ENCODE data around the gene PPP1R12B.
"Not testable (repeated sequence)": the region's sequence is repeated elsewhere in the genome, so short reads cannot be mapped to it uniquely, and the experiment has no call there.

The PPP1R12B gene

GRCh38 chr1:202553078-202553477 is 204.6 kb downstream of the PPP1R12B start:
- in situ Hi-C loops (cut with MboI; ENCODE audit: low sequenced_read_pairs) = not testable (repeated sequence)

GRCh38 chr1:202553560-202554038 is 205.1 kb downstream of the PPP1R12B start:
- in situ Hi-C loops (cut with MboI; ENCODE audit: low sequenced_read_pairs) = no loop called here

GRCh38 chr1:202554619-202555018 is 206.1 kb downstream of the PPP1R12B start:
- in situ Hi-C loops (cut with MboI; ENCODE audit: low sequenced_read_pairs) = not testable (repeated sequence)

- in situ Hi-C loops (cut with MboI; ENCODE audit: low sequenced_read_pairs) = not testable (repeated sequence)
These were observed 207.5 kb downstream of the PPP1R12B start for GRCh38 chr1:202556037-202556436.

- in situ Hi-C loops (cut with MboI; ENCODE audit: low sequenced_read_pairs) = not testable (repeated sequence)
These were observed 209.2 kb downstream of the PPP1R12B start for GRCh38 chr1:202557662-202558061.

- in situ Hi-C loops (cut with MboI; ENCODE audit: low sequenced_read_pairs) = no loop called here
These were observed 212.7 kb downstream of the PPP1R12B start for GRCh38 chr1:202561240-202561639.

- in situ Hi-C loops (cut with MboI; ENCODE audit: low sequenced_read_pairs) = no loop called here
These were observed 213.4 kb downstream of the PPP1R12B start for GRCh38 chr1:202561726-202562443.

GRCh38 chr1:202562444-202563060 is 214.1 kb downstream of the PPP1R12B start:
- in situ Hi-C loops (cut with MboI; ENCODE audit: low sequenced_read_pairs) = no loop called here

- in situ Hi-C loops (cut with MboI; ENCODE audit: low sequenced_read_pairs) = no loop called here
These were observed 215.3 kb downstream of the PPP1R12B start for GRCh38 chr1:202563818-202564217.

GRCh38 chr1:202564958-202565495 is 216.5 kb downstream of the PPP1R12B start:
- in situ Hi-C loops (cut with MboI; ENCODE audit: low sequenced_read_pairs) = no loop called here

GRCh38 chr1:202565890-202566602 is 217.5 kb downstream of the PPP1R12B start:
- in situ Hi-C loops (cut with MboI; ENCODE audit: low sequenced_read_pairs) = no loop called here

- in situ Hi-C loops (cut with MboI; ENCODE audit: low sequenced_read_pairs) = no loop called here
These were observed 219.2 kb downstream of the PPP1R12B start for GRCh38 chr1:202567738-202568137.

GRCh38 chr1:202568410-202568809 is 219.9 kb downstream of the PPP1R12B start:
- in situ Hi-C loops (cut with MboI; ENCODE audit: low sequenced_read_pairs) = no loop called here

GRCh38 chr1:202568826-202569225 is 220.3 kb downstream of the PPP1R12B start:
- in situ Hi-C loops (cut with MboI; ENCODE audit: low sequenced_read_pairs) = no loop called here

GRCh38 chr1:202569393-202570322 is 221.2 kb downstream of the PPP1R12B start:
- in situ Hi-C loops (cut with MboI; ENCODE audit: low sequenced_read_pairs) = no loop called here

GRCh38 chr1:202571719-202572339 is 223.3 kb downstream of the PPP1R12B start:
- in situ Hi-C loops (cut with MboI; ENCODE audit: low sequenced_read_pairs) = no loop called here

GRCh38 chr1:202572867-202573266 is 224.4 kb downstream of the PPP1R12B start:
- in situ Hi-C loops (cut with MboI; ENCODE audit: low sequenced_read_pairs) = no loop called here

GRCh38 chr1:202575918-202576653 is 227.6 kb downstream of the PPP1R12B start:
- in situ Hi-C loops (cut with MboI; ENCODE audit: low sequenced_read_pairs) = no loop called here

- in situ Hi-C loops (cut with MboI; ENCODE audit: low sequenced_read_pairs) = no loop called here
These were observed 228.3 kb downstream of the PPP1R12B start for GRCh38 chr1:202576816-202577215.

All from hTERT RPE-1 (cell line).